ENCODE measurements around the gene NEU1.
"Not testable (repeated sequence)": the region's sequence is repeated elsewhere in the genome, so short reads cannot be mapped to it uniquely, and the experiment has no call there.

The NEU1 gene

DNA sequence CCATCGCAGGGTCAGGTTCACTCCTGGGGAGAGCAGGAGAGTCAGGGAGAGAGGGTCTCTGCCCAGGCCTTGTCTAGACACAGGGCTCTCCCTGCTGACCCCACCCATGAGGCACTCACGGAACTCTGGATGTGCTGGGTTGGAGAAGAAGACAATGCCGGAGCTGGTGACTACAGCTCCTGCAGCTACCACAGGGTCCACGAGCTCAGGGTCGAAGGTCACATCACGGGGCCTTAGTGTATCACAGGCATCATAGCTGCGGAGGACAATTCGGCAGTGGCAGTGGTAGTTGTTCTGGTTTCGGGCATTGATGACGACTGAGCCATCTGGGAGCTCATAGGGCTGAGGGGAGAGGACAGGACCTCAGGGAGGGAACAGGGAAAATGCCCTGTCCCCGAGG, 2.7 kb downstream of the NEU1 start:
- TF ChIP-seq, protein P1, sequence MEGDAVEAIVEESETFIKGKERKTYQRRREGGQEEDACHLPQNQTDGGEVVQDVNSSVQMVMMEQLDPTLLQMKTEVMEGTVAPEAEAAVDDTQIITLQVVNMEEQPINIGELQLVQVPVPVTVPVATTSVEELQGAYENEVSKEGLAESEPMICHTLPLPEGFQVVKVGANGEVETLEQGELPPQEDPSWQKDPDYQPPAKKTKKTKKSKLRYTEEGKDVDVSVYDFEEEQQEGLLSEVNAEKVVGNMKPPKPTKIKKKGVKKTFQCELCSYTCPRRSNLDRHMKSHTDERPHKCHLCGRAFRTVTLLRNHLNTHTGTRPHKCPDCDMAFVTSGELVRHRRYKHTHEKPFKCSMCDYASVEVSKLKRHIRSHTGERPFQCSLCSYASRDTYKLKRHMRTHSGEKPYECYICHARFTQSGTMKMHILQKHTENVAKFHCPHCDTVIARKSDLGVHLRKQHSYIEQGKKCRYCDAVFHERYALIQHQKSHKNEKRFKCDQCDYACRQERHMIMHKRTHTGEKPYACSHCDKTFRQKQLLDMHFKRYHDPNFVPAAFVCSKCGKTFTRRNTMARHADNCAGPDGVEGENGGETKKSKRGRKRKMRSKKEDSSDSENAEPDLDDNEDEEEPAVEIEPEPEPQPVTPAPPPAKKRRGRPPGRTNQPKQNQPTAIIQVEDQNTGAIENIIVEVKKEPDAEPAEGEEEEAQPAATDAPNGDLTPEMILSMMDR (IDR thresholded peaks at IDR 0.05; ENCODE audit: low read depth, low read length): no peak
- DNase-seq (ENCODE audit: extremely low read depth, low read depth): no peak

DNA sequence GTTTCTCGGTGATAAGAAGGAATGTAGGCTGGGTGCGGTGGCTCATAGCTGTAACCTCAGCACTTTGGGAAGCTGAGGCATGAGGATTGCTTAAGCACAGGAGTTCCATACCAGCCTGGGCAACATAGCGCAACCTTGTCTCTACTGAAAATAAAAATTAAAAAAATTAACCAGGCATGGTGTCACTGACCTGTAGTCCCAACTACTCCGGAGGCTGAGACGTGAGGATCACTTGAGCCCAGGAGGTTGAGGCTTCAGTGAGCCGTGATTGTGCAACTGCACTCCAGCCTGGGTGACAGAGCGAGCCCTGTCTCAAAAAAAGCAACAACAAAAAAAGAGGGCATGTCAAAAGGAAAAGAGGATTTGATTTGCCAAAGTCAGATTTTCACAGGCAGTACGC, 3.9 kb downstream of the NEU1 start:
- no peak for DNase-seq (ENCODE audit: extremely low read depth, low read depth)
- TF ChIP-seq, protein P1 (IDR thresholded peaks at IDR 0.05; ENCODE audit: low read depth, low read length): no peak

DNA sequence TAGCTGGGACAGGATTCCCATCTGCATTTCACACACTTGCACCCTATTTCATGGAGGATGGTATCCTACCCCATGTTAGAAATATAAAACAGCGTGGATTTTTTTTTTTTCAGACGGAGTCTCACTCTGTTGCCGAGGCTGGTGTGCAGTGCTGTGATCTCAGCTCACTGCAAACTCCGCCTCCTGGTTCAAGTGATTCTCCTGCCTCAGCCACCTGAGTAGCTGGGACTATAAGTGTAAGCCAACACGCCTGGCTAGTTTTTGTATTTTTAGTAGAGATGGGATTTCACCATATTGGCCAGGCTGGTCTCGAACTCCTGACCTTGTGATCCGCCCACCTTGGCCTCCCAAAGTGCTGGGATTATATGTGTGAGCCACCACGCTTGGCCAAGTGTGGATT, 4.8 kb downstream of the NEU1 start:
- DNase-seq (ENCODE audit: extremely low read depth, low read depth): not testable (repeated sequence)

DNA sequence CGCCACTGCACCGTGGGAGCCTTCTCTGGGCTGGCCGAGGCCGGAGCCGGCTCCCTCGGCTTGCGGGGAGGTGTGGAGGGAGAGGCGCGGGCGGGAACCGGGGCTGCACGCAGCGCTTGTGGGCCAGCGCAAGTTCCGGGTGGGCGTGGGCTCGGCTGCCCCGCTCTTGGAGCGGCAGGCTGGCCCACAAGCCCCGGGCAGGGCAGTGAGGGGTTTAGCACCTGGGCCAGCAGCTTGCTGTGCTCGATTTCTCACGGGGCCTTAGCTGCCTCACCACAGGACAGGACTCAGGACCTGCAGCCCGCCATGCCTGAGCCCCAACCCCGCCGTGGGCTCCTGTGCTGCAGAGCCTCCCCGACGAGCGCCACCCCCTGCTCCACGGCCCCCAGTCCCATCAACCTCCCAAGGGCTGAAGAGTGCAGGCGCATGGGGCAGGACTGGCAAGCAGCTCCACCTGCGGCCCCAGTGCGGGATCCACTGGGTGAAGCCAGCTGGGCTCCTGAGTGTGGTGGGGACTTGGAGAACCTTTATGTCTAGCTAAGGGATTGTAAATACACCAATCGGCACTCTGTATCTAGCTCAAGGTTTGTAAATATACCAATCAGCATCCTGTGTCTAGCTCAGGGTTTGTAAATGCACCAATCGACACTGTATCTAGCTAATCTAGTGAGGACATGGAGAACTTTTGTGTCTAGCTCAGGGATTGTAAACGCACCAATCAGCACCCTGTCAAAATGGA, 10.5 kb downstream of the NEU1 start:
- DNase-seq (ENCODE audit: extremely low read depth, low read depth): not testable (repeated sequence)

DNA sequence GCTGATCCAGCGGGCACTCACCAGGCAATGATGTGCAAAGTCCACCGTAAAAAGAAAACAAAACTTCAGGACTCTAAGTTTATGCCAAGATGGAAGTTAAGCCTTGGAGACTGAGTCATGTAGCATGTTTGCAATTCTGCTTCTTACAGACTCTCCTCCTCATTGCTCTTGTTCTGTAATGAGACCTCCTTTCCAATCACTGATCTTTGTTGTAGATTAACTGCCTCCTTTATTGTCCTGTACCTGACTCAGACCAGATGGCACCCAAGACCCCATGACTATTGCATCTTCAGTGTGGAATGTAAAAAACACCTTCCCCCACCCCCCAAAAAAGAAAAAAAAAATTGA, 11.2 kb downstream of the NEU1 start:
- no peak for DNase-seq (ENCODE audit: extremely low read depth, low read depth)
- TF ChIP-seq, protein P1 (IDR thresholded peaks at IDR 0.05; ENCODE audit: low read depth, low read length): no peak

DNA sequence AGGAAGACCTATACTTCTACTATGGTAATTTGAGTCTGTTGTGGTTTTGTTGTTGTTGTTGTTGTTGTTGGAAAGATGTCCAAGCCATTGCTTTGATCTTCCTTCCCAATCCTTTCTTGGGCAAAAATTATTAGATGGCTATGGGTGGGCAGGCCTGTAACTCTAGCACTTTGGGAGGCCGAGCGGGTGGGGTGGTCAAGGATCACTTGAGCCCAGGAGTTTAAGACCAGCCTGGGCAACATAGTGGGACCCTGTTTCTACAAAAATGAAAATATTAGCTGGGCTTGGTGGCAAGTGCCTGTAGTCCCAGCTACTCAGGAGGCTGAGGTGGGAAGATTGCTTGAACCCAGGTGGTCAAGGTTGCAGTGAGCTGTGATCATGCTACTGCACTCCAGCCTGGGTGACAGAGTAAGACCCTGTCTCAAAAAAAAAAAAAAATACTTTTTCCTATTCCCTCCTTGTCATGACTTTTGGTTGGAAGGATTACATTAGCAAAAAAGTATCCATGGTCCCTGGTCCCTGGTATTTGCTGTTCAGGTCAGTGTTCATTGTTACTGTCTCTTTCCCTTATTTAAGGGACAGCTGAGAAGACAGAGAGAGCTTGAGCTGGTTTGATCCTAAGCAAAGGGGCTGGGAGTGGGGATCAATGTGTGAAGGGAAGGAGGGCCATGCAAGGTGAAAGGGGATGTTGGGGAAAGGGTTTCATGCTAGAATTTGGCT, 11.7 kb downstream of the NEU1 start:
- no peak for DNase-seq (ENCODE audit: extremely low read depth, low read depth)
- TF ChIP-seq, protein P1 (IDR thresholded peaks at IDR 0.05; ENCODE audit: low read depth, low read length): no peak

DNA sequence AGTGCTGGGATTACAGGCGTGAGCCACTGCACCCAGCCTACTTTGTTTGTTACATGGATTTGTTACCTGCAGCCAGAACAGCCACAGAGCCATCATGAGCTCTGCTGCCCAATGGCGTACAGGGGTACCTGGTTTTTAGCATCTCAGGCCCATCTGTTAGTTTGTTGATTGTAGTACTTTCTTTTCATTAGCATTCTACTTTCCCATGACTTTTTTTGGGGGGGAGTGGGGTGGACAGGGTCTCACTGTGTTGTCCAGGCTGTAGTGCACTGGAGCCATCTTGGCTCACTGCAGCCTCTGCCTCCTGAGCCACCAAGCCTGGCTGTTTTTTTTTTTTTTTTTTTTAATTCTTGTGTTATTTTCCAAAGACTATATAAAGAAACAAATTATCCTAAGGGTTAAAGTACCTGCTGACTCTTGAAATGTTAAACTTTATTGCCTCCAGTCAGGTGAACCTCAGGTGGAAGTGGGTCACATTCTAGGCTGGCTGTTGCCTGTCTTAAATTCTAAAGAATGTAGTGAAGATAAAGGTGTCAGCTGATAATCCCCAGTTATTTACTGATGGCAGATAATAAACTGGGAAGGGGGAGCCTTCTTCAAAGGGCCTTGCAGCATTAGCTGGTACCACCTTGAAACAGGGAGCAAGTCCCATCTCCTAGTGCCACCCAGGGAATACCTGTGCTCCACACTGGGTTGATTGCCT, 15.2 kb downstream of the NEU1 start:
- no peak for DNase-seq (ENCODE audit: extremely low read depth, low read depth)
- TF ChIP-seq, protein P1 (IDR thresholded peaks at IDR 0.05; ENCODE audit: low read depth, low read length): no peak

DNA sequence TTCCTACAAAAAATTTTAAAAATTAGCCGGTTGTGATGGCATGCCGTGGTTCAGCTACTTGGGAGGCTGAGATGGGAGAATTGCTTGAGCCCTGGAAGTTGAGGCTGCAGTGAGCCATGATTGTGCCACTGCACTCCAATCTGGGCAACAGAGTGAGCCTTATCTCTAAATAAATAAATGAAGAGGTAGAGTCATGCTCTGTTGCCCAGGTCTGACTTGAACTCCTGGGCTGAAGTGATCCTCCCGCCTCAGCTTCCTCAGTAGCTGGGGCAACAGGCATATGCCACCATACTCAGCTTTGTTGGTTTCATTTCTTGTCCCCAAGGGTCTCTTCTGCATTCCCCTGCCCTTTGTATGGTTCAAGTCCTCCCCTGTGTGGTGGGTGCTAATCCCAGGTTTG, 18.1 kb downstream of the NEU1 start:
- TF ChIP-seq, protein P1 (IDR thresholded peaks at IDR 0.05; ENCODE audit: low read depth, low read length): no peak
- no peak for DNase-seq (ENCODE audit: extremely low read depth, low read depth)

Measured in AG09319 (cell line).